Mucosa of descending colon (tissue), 3 donors: ENCODE measurements around the gene CIAO3. TPM values are rescaled to one million over a fixed set of nuclear protein-coding genes. Genes with fewer than 3 reads are reported as not detected.

Experiments
- ATAC-seq: fragments of 200-7000 bp; cut with Tn5 transposase; one replicate; pipeline ENCODE4 v1.9.1; 2020; ENCODE audit warnings: mild to moderate bottlenecking, moderate library complexity
- DNase-seq, 3 donors: peaks; one replicate each; pipeline ENCODE4 v3.0.0-alpha.2; 2020
- H3K36me3 ChIP-seq: fragments of 200-600 bp; one replicate; pipeline ENCODE4 v1.8.0; 2021; ENCODE audit warnings: low read depth, mild to moderate bottlenecking
- H3K4me1 ChIP-seq: fragments of 200-600 bp; one replicate; pipeline ENCODE4 v1.8.0; 2021; ENCODE audit warnings: low read depth, mild to moderate bottlenecking
- H3K4me3 ChIP-seq: fragments of 200-600 bp; one replicate; pipeline ENCODE4 v1.8.0; 2021; ENCODE audit warnings: mild to moderate bottlenecking
- H3K9me3 ChIP-seq: fragments of 200-600 bp; one replicate; pipeline ENCODE4 v1.8.0; 2021; ENCODE audit warnings: mild to moderate bottlenecking
- intact Hi-C, 2 donors: fragments of 100-400 bp; cut with DNase I in 1 of 2; cut with micrococcal nuclease in 1 of 2; formaldehyde crosslinking; loops; one replicate each; pipeline versions ENCODE4 v1.11.0 to v1.11.1; 2022; cut with DNase I, micrococcal nuclease
- total RNA-seq, 3 donors: library from RNA; stranded (reverse); fragmentation: NEBNext Ultra II Directional in 2 of 3; extraction: Animal tissue kit (Norgen Biotek cat#: 25700) in 2 of 3; gene quantifications; one replicate each; pipeline versions ENCODE4 v1.2.1 to v1.2.4, GENCODE V29; 2021 to 2023
- TF ChIP-seq, protein P1 (sequence below): fragments of 200-600 bp; IDR thresholded peaks from one replicate; pipeline ENCODE4 v1.8.0; 2022; ENCODE audit warnings: antibody characterized with exemption, mild to moderate bottlenecking
- donor health status: DM: no; HTN: no; CAD: no; lungs with moderate emphysema.
- donor health status: DM: no; HTN: no; CAD: no.
- donor health status: DM: no; HTN: yes; CAD: no.

CIAO3 gene
- total RNA-seq, 3 donors from 2014 or later: 37.7 to 48.7 (median 47.6) TPM

DNA sequence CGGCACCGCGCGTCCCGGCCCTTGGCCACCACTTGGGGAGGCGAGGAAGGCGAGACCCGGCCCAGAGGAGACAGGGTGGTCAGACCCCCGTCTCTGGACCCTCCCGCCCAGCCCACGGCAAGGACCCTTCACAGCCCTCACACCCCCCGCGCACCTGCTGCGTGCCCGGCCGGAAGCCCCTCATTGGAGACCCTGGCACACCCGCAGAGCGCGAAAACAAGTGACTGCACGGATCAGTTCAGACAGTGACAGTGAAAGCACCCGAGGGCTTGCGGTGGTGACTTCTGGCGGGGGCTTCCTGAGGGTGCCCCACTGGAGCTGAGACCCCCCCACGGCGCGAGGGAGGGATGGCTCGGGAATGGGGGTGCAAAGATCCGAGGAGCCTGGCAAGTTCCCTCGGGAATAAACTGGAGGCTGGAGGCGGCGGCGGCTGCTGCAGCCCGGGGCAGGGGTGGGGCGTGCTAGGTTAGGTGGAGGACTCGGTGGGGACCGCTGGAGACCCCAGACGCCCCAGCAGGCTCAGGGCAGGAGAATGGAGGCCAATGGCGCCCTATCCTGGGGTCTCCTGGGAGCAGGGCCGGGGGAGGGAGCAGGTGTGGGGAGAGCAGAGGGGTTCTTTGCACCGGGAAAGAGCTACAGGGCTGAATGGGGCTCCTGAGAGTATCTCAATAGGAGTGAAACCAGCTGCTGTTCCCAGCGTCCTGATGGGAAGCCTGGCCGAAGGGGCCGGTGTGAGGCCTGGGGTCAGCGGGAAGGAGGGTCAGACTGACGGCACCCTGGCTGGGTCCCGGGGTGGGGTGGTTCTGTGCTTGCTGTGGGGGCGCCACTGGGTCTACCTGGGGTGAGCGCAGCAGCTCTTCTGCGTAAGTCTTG is 34.4 kb downstream of the CIAO3 start:
- DNase-seq: no peak
- Histone ChIP-seq H3K4me3 (no peak overlapping the region), H3K9me3 (no peaks in the 10 kb centered on the region), H3K4me1 (peaks cover 2% of the 10 kb centered on the region), H3K36me3 (no peaks in the 10 kb centered on the region)
- intact Hi-C loops: no loop called here
- no peak for ATAC-seq
- TF ChIP-seq, protein P1, sequence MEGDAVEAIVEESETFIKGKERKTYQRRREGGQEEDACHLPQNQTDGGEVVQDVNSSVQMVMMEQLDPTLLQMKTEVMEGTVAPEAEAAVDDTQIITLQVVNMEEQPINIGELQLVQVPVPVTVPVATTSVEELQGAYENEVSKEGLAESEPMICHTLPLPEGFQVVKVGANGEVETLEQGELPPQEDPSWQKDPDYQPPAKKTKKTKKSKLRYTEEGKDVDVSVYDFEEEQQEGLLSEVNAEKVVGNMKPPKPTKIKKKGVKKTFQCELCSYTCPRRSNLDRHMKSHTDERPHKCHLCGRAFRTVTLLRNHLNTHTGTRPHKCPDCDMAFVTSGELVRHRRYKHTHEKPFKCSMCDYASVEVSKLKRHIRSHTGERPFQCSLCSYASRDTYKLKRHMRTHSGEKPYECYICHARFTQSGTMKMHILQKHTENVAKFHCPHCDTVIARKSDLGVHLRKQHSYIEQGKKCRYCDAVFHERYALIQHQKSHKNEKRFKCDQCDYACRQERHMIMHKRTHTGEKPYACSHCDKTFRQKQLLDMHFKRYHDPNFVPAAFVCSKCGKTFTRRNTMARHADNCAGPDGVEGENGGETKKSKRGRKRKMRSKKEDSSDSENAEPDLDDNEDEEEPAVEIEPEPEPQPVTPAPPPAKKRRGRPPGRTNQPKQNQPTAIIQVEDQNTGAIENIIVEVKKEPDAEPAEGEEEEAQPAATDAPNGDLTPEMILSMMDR: no peak

DNA sequence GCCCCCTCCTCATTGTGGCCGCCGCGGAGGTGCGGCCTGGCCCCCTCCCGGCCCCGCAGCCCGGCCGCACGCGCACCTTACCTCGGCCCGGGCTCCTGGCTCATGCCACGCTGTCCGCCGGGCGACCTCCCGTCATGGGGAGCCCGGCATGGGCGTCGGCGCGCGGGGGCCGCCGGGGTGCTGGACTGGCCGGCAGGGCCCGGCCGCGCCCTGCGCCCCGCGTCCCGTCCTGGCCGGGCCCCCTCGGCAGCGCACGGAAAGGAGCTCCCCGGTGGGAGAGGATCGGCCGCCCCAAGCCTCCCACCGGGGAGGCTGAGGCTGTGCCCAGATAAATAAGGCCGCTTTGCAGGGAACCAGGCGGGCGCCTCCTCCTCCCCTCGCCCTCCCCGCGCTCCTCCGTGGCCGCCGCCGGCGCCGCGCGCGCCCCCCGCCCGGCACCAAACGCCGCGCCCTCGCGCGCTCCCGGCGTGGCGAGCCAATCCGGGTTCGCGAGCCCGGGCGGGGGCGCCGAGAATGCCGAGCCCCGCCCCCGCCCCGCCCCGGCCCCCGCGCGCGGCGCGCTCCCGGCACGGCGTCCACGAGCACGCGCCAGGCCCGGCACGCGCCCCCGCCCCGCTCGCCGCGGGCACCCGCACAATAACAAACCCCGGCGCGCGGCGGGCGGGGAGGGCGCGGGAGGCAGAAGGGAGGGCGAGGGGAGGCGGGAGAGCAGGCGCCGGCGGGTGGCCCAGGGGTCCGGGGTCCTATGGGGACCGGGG is 35.2 kb downstream of the CIAO3 start, which contains the start of gene FBXL16:
FBXL16 (minus strand) TSS at position 371 of the 758 bp plus-strand sequence. CDS start 8,396 bp downstream, outside the sequence.
- no peak within 1 kb of the TSS for H3K4me3 ChIP-seq
- ATAC-seq: no peak
- DNase-seq: no peak
- TF ChIP-seq, protein P1: no peak
- H3K4me1 ChIP-seq: peaks cover 2% of the 10 kb centered on the region
- intact Hi-C loops: no loop called here
- no peaks in the 10 kb centered on the region for H3K9me3 ChIP-seq
- H3K36me3 ChIP-seq: no peaks in the 10 kb centered on the region

DNA sequence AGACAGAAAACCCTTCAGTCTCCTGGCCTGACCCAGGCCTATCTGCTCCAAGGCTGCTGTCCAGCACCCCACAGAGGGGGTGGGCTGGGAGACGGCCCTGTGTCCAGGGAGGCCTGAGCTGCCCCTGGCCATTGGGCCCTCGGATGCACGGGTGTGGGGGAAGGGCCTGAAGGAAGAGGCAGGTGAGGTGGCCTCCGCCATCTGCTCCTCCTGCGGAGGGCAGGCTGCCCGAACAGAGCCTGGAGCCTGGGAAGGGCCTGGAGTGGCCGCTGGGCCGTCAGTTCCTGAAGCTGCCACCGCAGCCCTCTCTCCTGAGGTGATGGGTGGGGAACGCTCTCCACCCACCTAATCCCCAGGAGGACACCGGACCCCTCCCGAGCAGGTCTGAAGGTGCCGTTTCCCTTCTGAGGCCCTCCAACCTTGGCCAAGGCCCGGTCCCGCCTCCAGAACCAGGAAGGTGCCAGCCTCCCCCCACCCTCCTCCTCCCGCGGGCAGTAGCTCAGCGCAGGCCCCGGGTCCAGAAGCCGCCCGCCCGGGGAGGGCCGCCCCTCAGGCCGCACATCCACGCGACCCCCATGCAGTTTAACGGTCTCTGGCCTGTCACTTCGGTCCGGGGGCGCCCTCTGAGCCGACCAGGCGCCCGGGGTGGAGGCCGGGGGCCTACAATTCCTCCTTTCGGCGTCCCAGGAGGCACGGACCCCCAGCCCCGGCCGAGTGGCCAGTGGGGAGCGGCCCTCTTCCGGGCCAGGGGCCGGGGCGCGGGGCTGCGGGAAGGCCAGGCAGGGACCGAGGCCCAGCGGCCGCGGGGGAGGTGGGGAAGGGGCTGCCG is 36.0 kb downstream of the CIAO3 start:
- no peaks in the 10 kb centered on the region for H3K36me3 ChIP-seq
- H3K9me3 ChIP-seq: no peaks in the 10 kb centered on the region
- intact Hi-C loops: no loop called here
- no peak for DNase-seq
- TF ChIP-seq, protein P1: no peak
- peaks cover 2% of the 10 kb centered on the region for H3K4me1 ChIP-seq
- no peak for ATAC-seq
- H3K4me3 ChIP-seq: no peak overlapping the region

DNA sequence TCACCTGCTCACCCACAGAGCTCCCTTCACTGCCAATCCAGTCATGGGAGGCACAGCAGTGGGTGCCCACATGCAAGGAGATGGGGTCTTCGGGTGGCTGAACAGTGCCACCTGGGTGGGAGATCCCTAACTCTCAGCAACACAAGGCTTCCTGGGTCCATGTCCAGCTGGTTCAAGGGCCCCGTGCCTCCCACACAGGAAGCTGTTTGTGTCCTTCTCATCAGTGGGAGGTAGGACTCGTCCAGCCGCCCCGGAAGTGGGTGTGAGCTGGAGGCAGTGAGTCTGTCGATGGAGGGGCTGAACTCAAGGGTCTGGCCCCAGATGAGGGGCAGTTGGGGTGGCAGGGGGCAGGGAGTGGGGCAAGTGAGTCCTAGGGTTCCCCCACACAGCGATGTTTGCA is 36.8 kb downstream of the CIAO3 start:
- DNase-seq (no peak), ATAC-seq (no peak)
- intact Hi-C loops: no loop called here
- TF ChIP-seq, protein P1: no peak
- no peaks in the 10 kb centered on the region for H3K36me3 ChIP-seq
- H3K9me3 ChIP-seq: no peaks in the 10 kb centered on the region
- H3K4me1 ChIP-seq: peaks cover 2% of the 10 kb centered on the region
- H3K4me3 ChIP-seq: no peak overlapping the region

DNA sequence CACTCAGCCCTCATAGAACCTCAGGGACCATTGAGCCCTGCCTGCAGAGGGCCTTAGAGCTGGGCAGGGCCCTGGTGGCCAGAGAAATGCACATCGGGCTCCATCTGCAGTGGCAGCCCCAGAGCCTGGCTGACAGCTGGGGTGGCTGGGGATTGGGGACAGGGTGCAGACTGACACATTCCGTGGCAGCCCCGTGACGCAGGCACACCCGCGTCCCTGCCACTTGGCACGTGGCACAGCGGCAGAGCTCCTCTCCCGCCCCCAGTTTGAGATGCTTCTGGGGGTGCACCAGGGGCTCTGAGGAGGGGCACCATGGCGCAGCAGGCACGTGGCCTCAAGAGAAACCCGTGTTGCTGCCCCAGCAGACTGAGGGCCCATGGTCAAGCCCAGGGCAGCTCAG is 37.4 kb downstream of the CIAO3 start:
- no peak for DNase-seq
- Histone ChIP-seq H3K9me3 (no peaks in the 10 kb centered on the region), H3K4me1 (peaks cover 2% of the 10 kb centered on the region), H3K4me3 (no peak overlapping the region), H3K36me3 (no peaks in the 10 kb centered on the region)
- ATAC-seq: no peak
- intact Hi-C loops: no loop called here
- TF ChIP-seq, protein P1: no peak
